Upper lobe of left lung (tissue), 6 donors: ENCODE data around the gene EXOC2. TPM values are rescaled to one million over a fixed set of nuclear protein-coding genes. Genes with fewer than 3 reads are reported as not detected.

Experiments used
- ATAC-seq, 2 donors: fragments of 200-7000 bp; cut with Tn5 transposase; one replicate each; pipeline ENCODE4 v1.9.1; 2022; ENCODE audit warnings: mild to moderate bottlenecking in 2 of 2, moderate library complexity in 2 of 2; ENCODE audit not compliant: low FRiP score in 2 of 2
- DNase-seq, 2 donors: peaks; one replicate each; pipeline ENCODE4 v3.0.0-alpha.2; 2019 to 2020
- H3K27ac ChIP-seq, 4 donors: fragments of 200-600 bp; sonication (generic); one replicate each; pipeline ENCODE4 v1.5.1; 2016 to 2019
- H3K27me3 ChIP-seq, 4 donors: fragments of 200-600 bp; sonication (generic); one replicate each; pipeline ENCODE4 v1.5.1; 2017 to 2019
- H3K36me3 ChIP-seq, 4 donors: fragments of 200-600 bp; sonication (generic); one replicate each; pipeline ENCODE4 v1.5.1; 2016 to 2019
- H3K4me1 ChIP-seq, 4 donors: fragments of 200-600 bp; sonication (generic); one replicate each; pipeline ENCODE4 v1.5.1; 2018 to 2019
- H3K4me3 ChIP-seq, 4 donors: fragments of 200-600 bp; sonication (generic); one replicate each; pipeline ENCODE4 v1.5.1; 2017 to 2019; ENCODE audit warnings: mild to moderate bottlenecking in 2 of 4, moderate library complexity in 1 of 4
- H3K9me3 ChIP-seq, 4 donors: fragments of 200-600 bp; sonication (generic); one replicate each; pipeline ENCODE4 v1.5.1; 2018 to 2019
- EP300 ChIP-seq, 4 donors: sonication (generic); formaldehyde crosslinking; IDR thresholded peaks; one replicate each; pipeline ENCODE4 v1.5.1; 2017; ENCODE audit warnings: antibody characterized with exemption in 4 of 4, control low read depth in 2 of 4
- POLR2A ChIP-seq, 4 donors: fragments of 450-650 bp; IDR thresholded peaks; one replicate each; pipeline ENCODE4 v1.5.1; 2016 to 2017; ENCODE audit warnings: antibody characterized with exemption in 4 of 4, mild to moderate bottlenecking in 2 of 4
- POLR2AphosphoS5 ChIP-seq, 2 donors: sonication (generic); formaldehyde crosslinking; IDR thresholded peaks; one replicate each; pipeline ENCODE4 v1.5.1; 2017; ENCODE audit warnings: antibody characterized with exemption in 2 of 2
- whole genome bisulfite sequencing, 2 donors: methylation state at CpG; one replicate each; pipeline ENCODE4 v1.1.5; 2017 to 2018; 5-methylcytosine and 5-hydroxymethylcytosine counted together
- total RNA-seq, 6 donors: library from RNA; depleted of rRNA in 4 of 6; stranded (reverse); fragments of >200 nt in 4 of 6; gene quantifications; one replicate each; pipeline versions ENCODE4 v1.1.0 to v1.2.1, GENCODE V29; 2016 to 2021
- TF ChIP-seq, protein P1 (sequence below), 6 experiments: fragments of 450-650 bp in 4 of 6; fragments of 200-600 bp in 2 of 6; sonication (generic) in 2 of 6; IDR thresholded peaks; one replicate each; pipeline ENCODE4 v1.5.1; 2016 to 2019; ENCODE audit warnings: antibody characterized with exemption in 6 of 6
- donor health status: DM: no; HTN: no; CAD: no; lungs with moderate emphysema.
- donor health status: DM: no; HTN: yes; CAD: no; lungs with severe emphysema.

The EXOC2 gene
- total RNA-seq, 6 donors from 2014 or later = 16.5 to 31.4 (median 24.4) TPM

DNA sequence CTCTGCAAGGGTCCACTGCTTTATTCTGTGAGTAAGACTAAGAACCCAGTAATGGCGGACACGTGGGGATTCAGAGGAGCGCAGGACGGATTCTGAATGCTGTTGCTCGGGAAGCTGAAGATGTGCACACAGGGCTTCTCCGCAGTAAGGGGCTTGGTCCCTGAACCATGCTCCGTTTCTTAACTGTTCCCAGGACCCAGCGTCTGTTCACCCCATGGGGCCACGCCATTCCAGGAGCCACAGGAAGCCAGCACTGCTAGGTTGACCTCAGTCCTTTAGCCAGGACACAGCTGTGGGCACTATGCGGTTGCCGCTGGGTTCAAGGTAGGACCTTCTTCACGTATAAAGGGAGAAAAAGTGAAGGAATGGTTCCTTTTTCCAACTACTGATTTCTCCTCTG is 241.6 kb downstream of the EXOC2 start:
- DNase-seq (no peak), ATAC-seq (no peak)
- 91 to 92% methylated on average over 12 of the region's 12 CpGs for WGBS, 2 donors
- no peak overlapping the region for H3K4me3 ChIP-seq
- H3K27ac ChIP-seq = no peak overlapping the region
- no peaks in the 10 kb centered on the region for H3K9me3 ChIP-seq
- no peaks in the 10 kb centered on the region for H3K36me3 ChIP-seq
- no peaks in the 10 kb centered on the region for H3K4me1 ChIP-seq
- no peak for TF ChIP-seq POLR2A (IDR thresholded peaks at IDR 0.05)
- no peak for TF ChIP-seq EP300 (IDR thresholded peaks at IDR 0.05)
- TF ChIP-seq, protein P1, sequence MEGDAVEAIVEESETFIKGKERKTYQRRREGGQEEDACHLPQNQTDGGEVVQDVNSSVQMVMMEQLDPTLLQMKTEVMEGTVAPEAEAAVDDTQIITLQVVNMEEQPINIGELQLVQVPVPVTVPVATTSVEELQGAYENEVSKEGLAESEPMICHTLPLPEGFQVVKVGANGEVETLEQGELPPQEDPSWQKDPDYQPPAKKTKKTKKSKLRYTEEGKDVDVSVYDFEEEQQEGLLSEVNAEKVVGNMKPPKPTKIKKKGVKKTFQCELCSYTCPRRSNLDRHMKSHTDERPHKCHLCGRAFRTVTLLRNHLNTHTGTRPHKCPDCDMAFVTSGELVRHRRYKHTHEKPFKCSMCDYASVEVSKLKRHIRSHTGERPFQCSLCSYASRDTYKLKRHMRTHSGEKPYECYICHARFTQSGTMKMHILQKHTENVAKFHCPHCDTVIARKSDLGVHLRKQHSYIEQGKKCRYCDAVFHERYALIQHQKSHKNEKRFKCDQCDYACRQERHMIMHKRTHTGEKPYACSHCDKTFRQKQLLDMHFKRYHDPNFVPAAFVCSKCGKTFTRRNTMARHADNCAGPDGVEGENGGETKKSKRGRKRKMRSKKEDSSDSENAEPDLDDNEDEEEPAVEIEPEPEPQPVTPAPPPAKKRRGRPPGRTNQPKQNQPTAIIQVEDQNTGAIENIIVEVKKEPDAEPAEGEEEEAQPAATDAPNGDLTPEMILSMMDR (IDR thresholded peaks at IDR 0.05) = no peak
- TF ChIP-seq POLR2AphosphoS5 (IDR thresholded peaks at IDR 0.05) = no peak
- no peaks in the 10 kb centered on the region for H3K27me3 ChIP-seq

DNA sequence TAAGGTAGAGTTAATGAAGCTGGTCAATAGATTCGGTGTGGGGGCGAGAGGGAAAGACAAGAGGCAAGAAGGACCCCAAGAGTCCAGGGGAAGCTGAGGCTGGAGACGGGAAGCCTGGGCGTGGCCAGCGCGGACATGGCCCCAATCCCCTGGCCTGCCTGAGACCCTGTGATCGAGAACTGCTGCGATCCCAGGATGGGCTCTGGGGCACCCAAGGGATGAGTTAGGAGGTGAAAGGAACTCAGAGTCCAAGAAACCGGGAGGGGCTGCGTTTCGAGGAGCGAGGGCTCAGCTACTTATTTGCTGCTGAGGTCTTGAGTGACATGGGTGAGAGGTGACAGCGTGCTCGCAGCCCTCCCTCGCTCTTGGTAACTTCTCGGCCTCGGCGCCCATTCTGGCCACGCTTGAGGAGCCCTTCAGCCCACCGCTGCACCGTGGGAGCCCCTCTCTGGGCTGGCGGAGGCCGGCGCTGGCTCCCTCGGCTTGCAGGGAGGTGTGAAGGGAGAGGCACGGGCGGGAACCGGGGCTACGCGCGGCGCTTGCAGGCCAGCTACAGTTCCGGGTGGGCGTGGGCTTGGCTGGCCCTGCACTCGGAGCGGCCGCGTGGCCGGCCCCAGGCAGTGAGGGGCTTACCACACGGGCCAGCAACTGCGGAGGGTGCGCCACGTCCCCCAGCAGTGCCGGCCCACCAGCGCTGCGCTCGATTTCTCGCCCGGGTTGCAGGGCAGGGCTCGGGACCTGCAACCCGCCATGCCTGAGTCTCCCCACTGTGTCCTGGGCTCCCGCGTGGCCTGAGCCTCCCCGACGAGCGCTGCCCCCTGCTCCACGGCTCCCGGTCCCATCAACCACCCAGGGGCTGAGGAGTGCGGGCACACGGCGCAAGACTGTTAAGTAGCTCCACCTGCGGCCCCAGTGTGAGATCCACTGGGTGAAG is 243.2 kb downstream of the EXOC2 start:
- 94% methylated on average over 26 to 62 of the region's 62 CpGs for WGBS, 2 donors
- Histone ChIP-seq H3K4me1 (no peaks in the 10 kb centered on the region), H3K4me3 (no peak overlapping the region), H3K9me3 (no peaks in the 10 kb centered on the region), H3K36me3 (no peaks in the 10 kb centered on the region), H3K27ac (no peak overlapping the region), H3K27me3 (no peaks in the 10 kb centered on the region)
- TF ChIP-seq POLR2A (IDR thresholded peaks at IDR 0.05) = no peak
- TF ChIP-seq POLR2AphosphoS5 (IDR thresholded peaks at IDR 0.05) = no peak
- no peak for TF ChIP-seq EP300 (IDR thresholded peaks at IDR 0.05)
- TF ChIP-seq, protein P1 (IDR thresholded peaks at IDR 0.05) = no peak
- ATAC-seq = no peak
- peak in 1 of 2 donors; percentile 82 for DNase-seq

DNA sequence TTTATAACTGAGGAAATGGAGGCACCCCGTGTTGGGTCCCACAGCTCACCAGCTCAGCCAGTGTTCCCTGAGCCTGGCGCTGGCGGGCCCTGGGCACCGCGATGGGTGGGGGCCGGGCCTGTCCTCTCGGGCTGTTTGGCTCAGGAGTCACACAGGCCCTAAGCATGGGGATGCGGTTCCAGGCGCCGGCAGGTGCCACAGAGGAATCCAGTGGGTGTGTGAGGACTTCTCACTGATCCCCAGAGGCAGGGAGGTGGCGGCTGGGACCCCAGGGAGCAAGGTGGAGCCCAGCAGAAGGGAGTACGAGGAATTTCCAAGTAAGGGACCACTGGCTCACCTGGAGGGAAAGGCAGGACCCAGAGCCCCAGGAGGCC is 243.9 kb downstream of the EXOC2 start:
- H3K4me3 ChIP-seq = no peak overlapping the region
- TF ChIP-seq EP300 (IDR thresholded peaks at IDR 0.05) (no peak), POLR2A (IDR thresholded peaks at IDR 0.05) (no peak), POLR2AphosphoS5 (IDR thresholded peaks at IDR 0.05) (no peak)
- TF ChIP-seq, protein P1 (IDR thresholded peaks at IDR 0.05) = no peak
- no peak for DNase-seq
- no peaks in the 10 kb centered on the region for H3K9me3 ChIP-seq
- H3K36me3 ChIP-seq = no peaks in the 10 kb centered on the region
- no peaks in the 10 kb centered on the region for H3K27me3 ChIP-seq
- ATAC-seq = no peak
- no peak overlapping the region for H3K27ac ChIP-seq
- WGBS, 2 donors = 86 to 94% methylated on average over 10 to 12 of the region's 12 CpGs
- no peaks in the 10 kb centered on the region for H3K4me1 ChIP-seq

DNA sequence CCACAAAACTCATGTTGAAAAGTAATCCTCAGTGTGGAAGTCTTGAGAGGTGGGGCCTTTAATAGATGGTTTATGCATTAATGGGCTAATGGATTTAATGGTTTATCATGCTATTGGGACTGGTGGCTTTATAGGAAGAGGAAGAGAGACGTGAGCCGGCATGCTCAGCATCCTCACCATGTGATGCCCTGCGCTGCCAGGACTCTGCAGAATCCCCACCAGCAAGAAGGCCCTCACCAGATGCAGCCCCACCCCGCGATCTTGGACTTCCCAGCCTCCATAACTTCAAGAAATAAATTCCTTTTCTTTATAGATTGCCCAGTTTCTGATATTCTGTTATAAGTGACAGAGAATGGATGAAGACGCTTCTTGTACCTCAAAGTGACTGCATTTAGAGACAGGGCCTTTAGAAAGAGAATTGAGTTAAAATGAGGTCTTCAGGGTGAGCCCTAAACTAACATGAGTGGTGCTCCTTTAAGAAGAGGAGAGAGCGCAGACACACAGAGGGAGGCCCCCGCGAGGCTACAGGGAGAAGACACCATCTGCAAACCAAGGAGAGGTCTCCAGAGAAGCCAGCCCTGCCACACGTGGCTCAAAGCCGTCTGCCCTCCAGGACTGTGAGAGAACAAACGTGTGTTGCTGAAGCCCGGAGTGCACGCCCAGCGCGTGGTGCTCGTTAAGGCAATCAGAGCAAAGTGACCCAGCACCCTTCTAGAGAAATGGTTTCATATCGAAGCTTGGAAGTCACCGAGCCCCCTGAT is 244.5 kb downstream of the EXOC2 start:
- H3K4me3 ChIP-seq = no peak overlapping the region
- no peak for TF ChIP-seq POLR2A (IDR thresholded peaks at IDR 0.05)
- no peak for TF ChIP-seq EP300 (IDR thresholded peaks at IDR 0.05)
- TF ChIP-seq, protein P1 (IDR thresholded peaks at IDR 0.05) = no peak
- no peak for TF ChIP-seq POLR2AphosphoS5 (IDR thresholded peaks at IDR 0.05)
- no peak overlapping the region for H3K27ac ChIP-seq
- no peak for DNase-seq
- H3K36me3 ChIP-seq = no peaks in the 10 kb centered on the region
- 89 to 93% methylated on average over 19 of the region's 19 CpGs for WGBS, 2 donors
- no peaks in the 10 kb centered on the region for H3K27me3 ChIP-seq
- ATAC-seq = no peak
- H3K9me3 ChIP-seq = no peaks in the 10 kb centered on the region
- H3K4me1 ChIP-seq = no peaks in the 10 kb centered on the region
